Cortex of kidney (tissue), 1 donor: ENCODE results near the gene CARS2.
"Not testable (repeated sequence)": the region's sequence is repeated elsewhere in the genome, so short reads cannot be mapped to it uniquely, and the experiment has no call there.

Experiments used
- DNase-seq: peaks from one replicate; lab custom pipeline; 2025; lab: John Stamatoyannopoulos, UW

The CARS2 gene

DNA sequence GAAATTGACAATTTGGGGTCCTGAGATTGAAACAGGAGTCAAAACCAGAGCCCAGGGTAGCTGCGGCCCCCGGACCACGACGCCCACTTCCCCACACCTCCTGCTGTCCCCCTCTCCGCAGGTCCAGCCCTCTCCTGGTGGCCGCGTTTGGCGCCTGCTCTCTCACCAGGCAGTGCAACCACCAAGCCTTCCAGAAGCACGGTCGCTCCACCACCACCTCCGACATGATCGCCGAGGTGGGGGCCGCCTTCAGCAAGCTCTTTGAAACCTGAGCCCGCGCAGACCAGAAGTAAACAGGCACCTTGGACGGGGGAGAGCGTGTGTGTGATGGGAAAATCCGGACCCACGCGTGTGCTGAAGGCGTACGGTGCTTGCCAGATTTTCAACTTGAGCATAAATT is 67.7 kb downstream of the CARS2 start:
- DNase-seq, result no peak

DNA sequence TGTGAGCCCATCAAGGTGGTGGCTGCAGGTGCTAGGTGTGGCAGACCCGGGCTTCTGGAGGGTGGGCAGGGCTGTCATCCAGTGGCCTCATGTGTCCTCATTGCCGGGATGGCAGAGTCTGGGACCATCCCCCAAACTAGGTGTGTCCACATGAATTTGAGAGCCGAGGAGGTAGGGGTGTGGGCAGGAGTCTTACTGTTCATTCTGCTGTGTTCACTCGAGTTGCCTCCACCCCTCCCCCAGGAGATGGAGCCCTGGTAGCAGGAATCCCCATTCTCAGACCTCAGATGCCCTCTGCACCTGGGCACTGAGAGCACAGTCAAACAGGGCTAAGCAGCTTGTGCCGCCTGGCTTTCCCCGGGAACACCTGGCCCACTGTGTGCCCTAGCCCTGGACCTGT is 68.2 kb downstream of the CARS2 start:
- DNase-seq, result no peak

DNA sequence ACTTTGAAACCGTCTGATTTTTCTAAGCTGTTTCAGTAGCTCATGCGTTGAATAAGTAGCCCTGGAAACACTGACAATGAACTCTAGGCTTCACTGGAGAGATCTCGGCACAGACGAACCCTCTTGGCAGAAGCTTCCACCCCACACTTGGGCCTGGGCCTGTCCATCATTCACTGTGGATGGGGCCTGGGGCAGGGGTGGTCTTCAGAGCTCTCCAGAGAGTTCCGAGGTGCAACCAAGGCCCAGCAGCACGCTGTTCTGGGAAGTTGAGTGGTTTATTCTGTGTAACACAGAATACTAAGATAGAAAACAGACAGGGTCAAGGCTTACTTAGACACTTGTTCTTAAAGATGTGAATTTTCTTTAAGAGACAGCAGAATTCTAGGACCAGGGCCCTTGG is 68.6 kb downstream of the CARS2 start:
- no peak for DNase-seq

DNA sequence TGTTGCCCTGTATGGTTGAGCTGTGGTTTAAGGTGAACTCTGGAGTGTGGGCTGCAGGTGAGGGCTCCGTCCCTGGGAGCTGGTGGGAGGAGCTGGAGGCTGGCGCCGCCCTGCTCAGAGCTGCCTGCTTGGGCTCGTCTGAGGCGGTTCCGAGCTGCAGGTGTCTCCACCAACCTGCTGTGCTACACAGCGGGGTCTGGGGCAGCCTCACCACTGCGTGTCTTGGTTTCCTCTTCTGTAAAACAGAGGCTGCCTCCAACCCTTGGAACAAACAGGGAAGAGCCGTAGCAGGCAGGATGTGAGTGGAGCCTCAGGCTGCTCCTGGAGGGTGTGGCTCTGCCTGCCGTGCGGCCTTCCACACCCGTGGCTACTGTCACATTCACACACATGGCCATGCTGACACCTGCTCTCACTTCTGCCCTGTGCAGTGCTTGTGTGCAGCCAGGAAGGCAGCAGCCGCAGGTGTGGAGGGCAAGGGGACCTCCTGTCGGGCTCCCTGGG is 69.2 kb downstream of the CARS2 start:
- DNase-seq, result no peak

DNA sequence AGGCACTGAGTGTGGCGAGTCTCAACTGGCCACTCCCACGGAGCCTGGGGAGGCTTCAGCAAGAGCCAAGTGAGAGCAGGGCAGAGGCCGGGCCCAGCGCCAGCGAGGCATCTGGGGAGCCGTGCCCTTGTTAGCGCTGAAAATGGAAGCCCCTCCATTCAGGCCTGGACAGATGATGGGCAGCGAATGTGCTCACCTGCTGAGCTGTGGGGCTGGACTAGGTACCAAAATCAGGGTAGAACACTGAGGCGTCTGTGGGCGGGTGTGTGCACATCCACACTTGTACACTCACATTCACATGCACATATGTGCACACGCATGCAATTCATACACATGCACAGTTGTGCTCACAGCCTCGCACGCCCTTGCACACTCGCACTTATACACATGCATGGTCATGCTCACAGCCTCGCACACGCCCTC is 69.9 kb downstream of the CARS2 start:
- no peak for DNase-seq

DNA sequence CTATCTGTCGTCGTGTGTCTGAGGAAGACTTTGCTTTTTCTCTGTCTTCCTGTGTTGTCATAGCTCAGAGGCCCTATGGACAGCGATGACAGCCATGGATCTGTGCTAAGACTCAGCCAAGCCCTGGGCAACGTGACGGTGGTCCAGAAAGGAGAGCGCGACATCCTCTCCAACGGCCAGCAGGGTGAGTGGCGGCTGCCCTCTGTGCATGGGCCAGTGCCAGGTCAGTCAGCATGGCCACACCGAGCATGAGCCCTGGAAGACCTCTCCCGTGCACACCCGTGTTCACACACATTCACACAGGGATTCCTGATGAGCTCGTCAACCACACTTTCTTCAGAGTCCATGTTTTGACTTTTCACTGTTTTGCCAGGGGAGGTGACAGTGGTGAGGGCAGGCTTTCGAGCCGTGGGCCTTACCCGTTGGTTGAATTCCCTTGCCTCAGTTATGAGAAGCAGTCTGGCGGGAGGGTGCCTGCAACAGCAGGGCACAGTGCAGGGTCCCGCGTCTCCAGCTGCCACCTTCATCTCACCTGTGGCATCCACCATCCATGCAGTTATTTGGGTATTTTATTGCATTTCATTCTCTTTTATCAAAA is 70.4 kb downstream of the CARS2 start:
- DNase-seq, result no peak

GRCh38 chr13:110634558-110634957 is 71.4 kb downstream of the CARS2 start:
- no peak for DNase-seq

DNA sequence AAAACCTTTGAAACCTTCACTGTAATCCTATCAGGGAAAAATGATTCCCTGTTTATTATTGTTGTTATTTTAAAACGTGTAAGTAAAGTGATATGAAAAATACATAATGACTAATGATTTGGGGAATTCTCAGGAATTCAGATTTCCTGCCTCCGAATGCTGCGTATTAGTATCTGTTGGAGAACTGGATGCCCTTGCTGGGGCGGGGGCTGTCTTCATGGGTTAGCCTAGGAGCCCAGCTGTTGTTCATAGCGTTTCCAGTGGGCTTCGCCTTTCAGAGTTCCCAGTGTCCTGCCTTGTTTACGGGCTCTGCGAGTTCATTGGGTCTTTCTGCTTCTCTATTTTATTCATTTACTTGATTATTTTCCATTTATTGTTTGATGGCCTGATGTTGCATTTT is 72.1 kb downstream of the CARS2 start:
- no peak for DNase-seq

GRCh38 chr13:110632255-110632654 is 73.7 kb downstream of the CARS2 start:
- DNase-seq, result not testable (repeated sequence)

- DNase-seq, result no peak
Measured at GRCh38 chr13:110630566-110631119, 75.3 kb downstream of the CARS2 start.

DNA sequence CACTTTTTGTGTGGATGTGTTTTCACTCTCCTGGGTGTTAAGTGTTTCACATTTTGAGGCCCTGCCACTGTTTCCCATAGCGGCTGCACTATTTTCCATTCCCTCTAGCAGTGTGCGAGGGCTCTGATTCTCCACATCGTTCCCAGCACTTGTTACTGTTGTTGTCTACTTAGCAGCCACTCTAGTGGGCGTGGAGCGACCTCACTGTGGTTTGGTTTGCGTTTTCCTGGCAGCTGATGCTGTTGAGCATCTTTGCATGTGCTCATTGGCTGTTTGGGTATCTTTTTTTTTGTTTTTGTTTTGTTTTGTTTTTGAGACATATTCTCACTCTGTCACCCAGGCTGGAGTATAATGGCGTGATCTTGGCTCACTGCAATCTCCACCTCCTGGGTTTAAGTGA is 76.2 kb downstream of the CARS2 start:
- DNase-seq, result no peak

- DNase-seq, result no peak
Measured at GRCh38 chr13:110628952-110629701, 76.8 kb downstream of the CARS2 start.

DNA sequence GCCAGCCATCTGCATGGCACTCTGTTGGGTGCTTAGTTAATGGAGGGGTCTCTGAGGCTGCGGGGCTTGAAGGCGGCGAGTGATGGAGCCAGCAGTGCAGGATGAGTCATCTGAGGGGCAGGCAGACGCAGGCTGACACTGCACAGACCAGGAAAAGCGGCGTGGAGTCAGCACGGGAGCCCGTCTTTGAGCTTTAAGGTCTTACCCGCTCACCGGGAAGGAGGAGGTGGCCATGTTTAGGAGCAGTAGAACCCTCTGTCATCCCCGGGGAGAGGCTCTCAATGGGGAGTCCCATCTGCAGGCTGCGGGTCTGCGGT is 77.5 kb downstream of the CARS2 start:
- no peak for DNase-seq

GRCh38 chr13:110627761-110628476 is 78.0 kb downstream of the CARS2 start:
- no peak for DNase-seq

DNA sequence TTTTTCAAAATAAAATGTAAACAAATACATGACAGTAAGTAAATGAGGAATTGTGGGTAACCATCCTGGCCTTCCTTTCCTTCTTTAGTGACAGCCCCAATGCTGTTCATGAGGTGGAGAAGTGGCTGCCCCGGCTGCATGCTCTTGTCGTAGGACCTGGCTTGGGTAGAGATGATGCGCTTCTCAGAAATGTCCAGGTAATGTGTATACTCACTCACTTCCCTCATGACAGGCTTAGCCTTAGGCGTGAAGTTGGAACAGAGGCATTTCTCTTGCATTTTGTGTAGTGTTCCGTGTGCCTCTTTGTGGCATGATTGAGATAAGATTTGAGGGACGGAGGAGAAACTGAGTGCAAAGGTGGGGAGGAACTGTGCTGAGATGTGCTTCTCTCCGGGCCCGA is 78.6 kb downstream of the CARS2 start:
- DNase-seq, result no peak

DNA sequence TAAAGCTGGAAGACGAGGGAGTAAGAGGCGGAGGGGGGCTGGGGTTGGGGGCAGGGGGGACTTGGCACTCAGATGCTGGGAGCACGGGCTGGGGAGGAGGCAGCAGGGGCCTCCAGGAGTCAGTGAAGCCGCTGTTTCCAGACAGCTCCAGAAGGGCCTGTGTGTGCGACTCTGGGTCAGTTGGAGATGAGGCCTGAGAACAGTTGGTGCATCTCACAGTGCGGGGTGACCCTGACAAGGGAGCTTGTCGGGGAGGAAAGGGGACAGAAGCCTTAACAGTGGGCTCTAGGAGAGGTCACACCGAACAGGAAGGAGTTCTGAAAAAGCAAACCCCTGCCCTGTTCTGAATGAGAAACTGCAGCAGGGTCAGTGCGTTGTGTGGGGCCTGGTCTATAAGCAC is 79.4 kb downstream of the CARS2 start:
- no peak for DNase-seq

DNA sequence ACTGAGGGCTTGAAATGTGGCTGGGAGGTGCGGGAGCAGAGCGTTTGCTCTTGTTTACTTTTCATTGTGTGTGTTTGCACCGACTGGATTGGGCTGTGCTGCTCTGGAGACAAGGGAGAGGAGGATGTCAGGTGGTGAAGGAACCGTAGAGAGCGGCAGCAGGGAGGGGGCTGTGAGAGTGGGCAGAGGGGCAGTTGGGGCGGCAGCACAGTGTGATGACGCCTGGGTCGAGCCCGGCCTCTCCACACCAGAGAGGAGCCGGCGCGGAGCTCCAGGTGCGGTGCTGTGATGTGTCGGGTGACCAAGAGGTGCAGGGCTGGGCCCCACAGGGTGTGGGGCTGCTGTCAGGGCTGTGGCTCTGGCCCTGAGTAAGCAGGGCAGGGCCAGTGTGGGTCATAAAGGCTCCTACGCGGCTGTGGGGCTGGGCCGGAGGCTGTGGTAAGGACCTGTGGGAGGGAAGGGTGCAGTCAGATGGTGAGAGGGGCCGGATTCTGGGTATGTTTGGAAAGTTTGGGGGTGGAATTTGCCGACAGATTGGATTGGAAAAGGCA is 80.1 kb downstream of the CARS2 start:
- no peak for DNase-seq

- DNase-seq, result no peak
Measured at GRCh38 chr13:110624766-110625756, 80.9 kb downstream of the CARS2 start.

DNA sequence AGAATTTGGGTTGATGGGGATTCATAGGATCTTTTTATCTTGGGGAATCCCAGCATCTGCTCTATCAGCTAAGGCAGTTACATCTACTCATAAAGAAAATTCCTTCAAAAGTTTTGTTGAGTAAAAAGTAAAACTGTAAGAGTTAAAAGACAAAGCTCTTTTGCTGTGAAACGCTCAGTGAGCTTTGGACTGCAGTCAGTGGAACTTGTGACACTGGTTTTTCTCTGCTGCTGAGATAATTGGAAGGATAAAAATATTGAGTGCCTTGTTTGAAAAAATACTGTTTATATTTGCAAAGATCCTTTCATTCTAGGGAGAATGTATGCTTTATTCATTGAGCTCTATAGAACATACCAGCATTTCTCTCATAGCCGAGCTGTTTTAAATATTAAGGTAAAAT is 85.3 kb downstream of the CARS2 start:
- no peak for DNase-seq

- DNase-seq, result no peak
Measured at GRCh38 chr13:110618780-110619179, 87.1 kb downstream of the CARS2 start.

DNA sequence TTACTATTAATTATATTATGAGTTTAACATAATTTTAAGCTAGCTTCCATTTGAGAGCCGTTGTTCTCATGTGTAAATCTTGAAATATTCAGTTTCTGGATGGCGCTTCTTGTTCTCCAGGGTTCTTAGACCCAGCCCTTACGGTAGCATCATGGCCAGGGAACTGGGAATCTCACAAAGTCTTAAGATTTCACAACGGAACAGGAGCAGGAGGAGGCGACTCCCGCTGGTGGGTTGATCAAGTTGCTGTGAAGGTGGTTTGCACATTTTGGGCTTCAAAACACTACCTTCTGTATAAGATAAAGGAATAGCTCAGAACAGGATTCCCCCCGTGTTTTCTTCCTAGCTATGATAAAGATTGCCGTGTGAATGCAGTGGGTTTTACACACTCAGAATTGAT is 87.7 kb downstream of the CARS2 start:
- no peak for DNase-seq
